HG03460 (cell line): ENCODE results near the gene AIFM1.

ENCODE experiments used
- ATAC-seq: cut with Tn5 transposase; IDR thresholded peaks from one replicate; pipeline ENCODE4 v1.9.1; 2021; ENCODE audit not compliant: unreplicated experiment

The AIFM1 gene

GRCh38 chrX:130097507-130098209 lies 68.0 kb downstream of the AIFM1 start:
- ATAC-seq, result no peak

GRCh38 chrX:130095249-130096030 lies 70.2 kb downstream of the AIFM1 start:
- ATAC-seq, result no peak

GRCh38 chrX:130094696-130095095 lies 70.9 kb downstream of the AIFM1 start:
- no peak for ATAC-seq

DNA sequence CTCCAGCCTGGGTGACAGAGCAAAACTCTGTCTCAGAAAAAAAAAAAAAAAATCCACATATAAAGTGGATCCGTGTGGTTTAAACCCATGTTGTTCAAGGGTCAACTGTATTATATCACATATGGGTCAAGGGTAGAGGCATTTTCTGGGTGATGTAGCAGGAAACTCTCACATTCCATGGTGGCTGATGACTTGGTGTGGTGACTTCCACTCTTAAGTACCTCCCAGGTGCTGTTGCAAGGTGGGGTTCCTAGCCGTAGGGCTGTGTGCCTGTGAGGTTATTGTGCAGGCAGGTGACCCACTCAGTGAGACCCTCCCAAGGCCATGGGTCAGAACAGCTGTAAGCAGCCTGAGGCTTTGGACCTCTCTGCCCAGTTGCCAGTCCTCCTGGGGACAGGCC lies 72.4 kb downstream of the AIFM1 start:
- ATAC-seq, result no peak

DNA sequence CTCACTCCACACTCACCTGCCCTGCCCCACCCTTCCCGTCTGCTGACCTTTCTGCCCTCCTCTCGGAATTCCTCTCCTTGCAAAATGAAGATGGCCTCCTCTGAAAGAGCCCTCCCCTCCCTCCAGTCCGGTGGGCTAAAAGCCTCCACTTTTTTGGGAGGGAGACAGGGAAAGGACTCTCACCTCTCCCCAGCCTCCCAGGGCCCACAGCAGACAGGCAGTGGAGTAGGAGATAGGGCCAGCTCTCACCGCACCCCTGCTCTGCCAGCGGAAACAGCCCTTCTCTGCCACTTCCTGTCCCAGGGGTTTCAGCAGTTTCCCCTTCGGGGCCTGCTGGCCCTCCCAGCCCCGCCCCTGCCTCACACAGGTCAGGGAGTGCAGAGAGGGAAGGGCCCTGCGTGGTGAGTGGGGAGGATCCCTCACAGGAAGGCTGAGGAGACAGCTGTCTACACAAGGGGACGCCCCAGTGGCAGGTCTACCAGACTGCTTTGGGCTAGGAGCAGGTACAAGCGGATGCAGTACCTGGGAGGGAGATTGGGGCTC lies 73.6 kb downstream of the AIFM1 start:
- ATAC-seq, result peak; percentile 99

DNA sequence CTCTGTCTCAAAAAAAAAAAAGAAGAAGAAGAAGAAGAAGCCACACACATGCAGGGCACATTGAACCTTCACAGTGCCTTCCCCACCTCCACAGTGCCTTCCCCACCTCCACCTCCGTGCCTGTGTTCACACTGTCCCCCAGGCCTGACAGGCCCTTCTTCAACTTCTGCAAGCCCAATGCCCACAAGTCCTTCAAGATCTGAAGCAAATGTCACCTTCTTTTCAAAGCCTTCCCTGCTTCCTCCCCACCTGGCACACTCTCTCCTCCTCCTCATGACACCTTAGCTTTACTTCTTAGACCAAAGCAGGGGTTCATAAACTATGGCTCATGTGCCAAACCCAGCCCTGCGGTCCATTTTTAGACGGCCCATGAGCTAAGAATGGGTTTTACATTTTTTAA lies 75.3 kb downstream of the AIFM1 start:
- ATAC-seq, result no peak

DNA sequence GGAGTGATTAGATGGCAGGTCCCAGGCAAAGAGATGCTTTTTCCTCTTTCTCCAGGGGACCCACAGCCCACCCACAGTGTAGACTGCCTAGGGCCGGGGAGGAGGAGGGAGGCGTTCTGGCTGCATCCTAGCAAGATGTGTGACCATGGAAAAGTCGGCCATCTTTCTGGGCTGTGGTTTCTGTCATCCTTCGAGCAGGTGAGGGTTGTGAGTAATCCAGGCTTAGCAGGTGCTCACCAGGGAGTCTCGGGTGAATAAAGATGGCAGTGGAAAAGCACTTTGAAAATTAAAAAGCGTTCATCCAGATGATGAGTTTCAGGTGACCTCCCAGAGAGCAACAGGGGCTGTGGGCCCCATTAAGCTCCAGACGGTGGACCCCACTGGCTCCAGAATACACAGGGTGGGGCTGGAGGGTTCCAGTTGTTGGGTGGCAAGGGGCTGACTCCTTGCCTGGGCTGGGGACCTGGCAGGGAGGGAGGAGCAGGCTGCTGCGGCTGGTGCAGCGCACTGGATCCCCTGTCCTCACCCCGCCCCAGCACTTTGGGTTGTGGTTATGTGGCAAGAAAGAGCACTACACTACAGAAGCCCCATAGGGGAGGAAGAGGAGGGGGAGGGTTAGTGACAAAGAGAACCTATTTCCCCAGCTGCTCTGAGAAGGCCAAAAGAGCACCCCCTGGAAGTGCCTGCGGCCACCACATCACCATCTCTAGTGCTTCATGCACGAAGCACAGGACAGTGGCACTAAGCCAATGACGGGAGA lies 79.0 kb downstream of the AIFM1 start:
- ATAC-seq, result peak; percentile 39

GRCh38 chrX:130085551-130086446 lies 79.8 kb downstream of the AIFM1 start:
- no peak for ATAC-seq

DNA sequence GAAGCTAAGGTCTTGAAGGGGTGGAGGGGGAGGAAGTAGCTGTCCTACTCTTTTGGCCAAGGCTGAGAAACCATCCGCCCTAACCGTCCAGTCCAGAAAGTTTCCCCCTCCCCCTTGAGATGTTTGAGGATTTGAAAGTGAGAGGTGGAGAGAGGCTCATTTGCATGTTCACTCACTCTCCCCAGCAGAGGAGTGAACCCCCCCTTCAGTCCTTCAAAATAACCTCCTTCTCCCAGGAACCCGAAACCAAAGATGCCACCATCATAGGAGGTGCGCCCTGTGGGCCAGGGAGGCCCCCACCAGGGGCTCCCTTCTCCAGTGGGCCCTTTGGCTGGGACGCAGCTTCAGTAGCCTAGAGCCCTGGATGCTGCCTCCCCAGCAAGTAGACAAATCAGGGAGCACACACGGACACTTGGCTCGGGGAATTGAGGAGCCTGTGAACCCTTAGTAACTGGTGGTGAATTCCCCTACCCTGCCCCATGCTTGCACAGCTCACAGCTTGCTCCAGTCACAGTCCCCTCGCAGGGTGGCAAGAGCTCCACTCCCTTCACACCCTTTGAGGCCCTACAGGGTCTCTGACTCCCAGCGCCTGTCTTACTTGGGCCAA lies 80.9 kb downstream of the AIFM1 start:
- ATAC-seq, result peak; percentile 35

DNA sequence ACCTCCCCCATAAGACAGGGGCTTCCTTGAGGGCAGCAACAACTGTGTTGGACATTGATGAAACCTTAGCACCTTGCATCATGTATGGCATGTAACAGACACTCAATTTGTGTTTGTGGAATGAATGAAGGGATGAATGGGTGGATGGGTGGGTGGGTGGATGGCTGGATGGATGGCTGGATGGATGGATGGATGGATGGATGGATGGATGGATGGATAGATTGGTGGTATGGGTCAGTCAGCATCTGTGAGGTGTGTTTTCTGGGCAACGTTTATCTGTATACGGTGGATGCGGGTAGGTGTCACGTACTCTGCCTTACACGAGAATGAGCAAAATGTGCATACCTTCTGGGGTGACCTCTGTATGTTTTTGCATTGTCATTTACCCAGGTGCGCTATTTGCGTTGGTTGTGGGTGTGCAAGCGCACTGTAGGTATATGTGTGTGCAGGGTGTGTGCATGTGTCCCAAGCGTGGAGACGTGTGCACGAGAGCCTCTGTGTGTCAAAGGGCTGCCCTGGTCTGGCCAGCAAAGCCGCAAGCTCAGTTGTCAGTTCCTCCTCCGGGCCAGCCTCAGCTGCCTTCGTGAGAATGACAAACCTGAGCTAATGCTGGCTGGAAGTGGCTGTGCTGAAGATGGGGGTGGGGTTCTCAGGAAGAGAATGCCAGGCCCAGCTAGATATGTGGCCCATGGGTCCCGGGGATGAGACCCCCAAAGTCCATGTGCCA lies 81.8 kb downstream of the AIFM1 start:
- ATAC-seq, result no peak

GRCh38 chrX:130083107-130083490 lies 82.5 kb downstream of the AIFM1 start:
- no peak for ATAC-seq

DNA sequence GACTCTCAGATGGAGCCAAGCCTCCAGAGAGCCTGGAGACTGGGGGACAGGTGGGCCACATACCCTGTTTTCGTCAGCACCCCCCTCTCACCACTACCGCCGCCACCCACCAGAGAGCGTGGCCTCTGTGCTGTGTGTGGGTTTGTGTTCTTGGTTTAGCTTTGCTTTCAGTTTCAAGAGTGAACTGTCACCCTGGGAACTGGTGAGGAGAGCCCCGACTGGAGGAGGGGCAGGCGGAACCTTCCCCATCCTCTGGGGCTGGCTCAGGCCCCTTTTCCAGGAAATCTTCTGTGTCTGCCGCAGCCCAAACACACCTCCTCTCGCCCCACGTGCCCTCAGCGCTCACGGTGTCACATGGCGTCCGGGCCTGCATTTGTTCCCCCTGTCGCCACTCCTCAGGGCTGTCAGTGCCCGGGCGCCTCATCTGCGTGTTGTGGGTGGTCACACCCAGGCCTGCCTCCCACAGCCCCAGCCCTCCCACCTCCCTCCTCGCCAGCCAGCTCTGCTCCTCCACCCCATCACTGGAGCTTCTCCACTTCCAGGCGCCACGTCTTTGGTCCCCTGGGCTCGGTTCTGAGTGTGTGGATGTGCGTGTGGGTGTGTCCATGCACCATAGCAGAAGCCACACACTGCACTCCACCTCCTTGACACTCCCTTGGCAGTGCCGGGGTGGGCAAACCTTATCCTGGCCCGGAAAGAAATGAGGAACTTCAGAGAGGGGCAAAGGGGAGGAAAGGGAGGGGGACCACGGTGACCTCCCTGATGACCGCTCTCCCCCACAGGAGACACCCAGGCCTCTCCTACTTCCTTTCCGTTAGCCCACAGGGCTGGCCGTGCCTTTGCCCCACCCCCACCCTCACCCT lies 83.2 kb downstream of the AIFM1 start:
- peak; percentile 53 for ATAC-seq

- no peak for ATAC-seq
Measured at GRCh38 chrX:130081421-130082045, 84.1 kb downstream of the AIFM1 start.

DNA sequence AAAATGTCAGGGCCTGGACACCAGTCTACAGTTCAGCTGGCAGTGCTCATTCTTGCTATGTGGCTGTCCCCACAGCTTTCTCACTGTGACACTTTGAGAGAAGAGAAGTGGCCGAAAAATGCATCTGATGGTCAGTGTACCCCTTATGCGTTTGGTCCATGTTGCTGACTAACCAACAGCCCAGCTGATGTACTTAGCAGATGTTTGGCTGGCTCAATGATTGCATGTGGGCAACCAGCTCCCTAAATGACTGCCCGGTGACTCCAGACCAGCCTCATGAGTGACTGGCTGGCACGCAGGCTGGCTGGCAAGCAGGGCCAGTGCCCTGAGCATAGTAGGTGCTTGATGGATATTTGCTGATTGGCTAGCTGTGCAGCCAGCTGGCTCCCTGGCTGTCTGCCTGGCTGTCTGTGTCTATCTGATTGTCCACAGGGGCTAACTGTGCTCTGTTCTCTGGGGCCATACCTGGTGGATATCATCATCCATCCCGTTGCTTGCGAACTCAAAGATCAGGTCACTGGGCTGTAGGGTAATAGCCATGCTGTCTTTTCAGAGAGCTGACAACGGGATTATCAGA lies 84.8 kb downstream of the AIFM1 start:
- no peak for ATAC-seq

- ATAC-seq, result no peak
Measured at GRCh38 chrX:130079824-130080406, 85.7 kb downstream of the AIFM1 start.
